Thyroid gland (tissue), 4 donors: ENCODE measurements around the gene RBM39. TPM values are rescaled to one million over a fixed set of nuclear protein-coding genes. Genes with fewer than 3 reads are reported as not detected.

Source experiments
- DNase-seq, 2 donors: peaks; one replicate each; pipeline ENCODE4 v3.0.0-alpha.2; 2019
- H3K27ac ChIP-seq, 3 donors: fragments of 200-600 bp; sonication (generic); 1 replicate in 2 of 3; 2 replicates in 1 of 3; pipeline ENCODE4 v1.5.1; 2016 to 2019; ENCODE audit warnings: mild to moderate bottlenecking in 1 of 3, moderate library complexity in 1 of 3
- H3K27me3 ChIP-seq: fragments of 200-600 bp; sonication (generic); one replicate; pipeline ENCODE4 v1.5.1; 2019
- H3K36me3 ChIP-seq, 2 donors: fragments of 200-600 bp; sonication (generic); one replicate each; pipeline ENCODE4 v1.5.1; 2016 to 2019
- H3K4me1 ChIP-seq, 2 donors: fragments of 200-600 bp; sonication (generic); one replicate each; pipeline ENCODE4 v1.5.1; 2017 to 2019
- H3K4me3 ChIP-seq, 3 donors: fragments of 200-600 bp; sonication (generic); replicated peaks in 1 of 3; 1 replicate in 2 of 3; 2 replicates in 1 of 3; pipeline ENCODE4 v1.5.1; 2016; ENCODE audit warnings: mild to moderate bottlenecking in 1 of 3
- H3K9me3 ChIP-seq: fragments of 200-600 bp; sonication (generic); one replicate; pipeline ENCODE4 v1.5.1; 2017
- POLR2A ChIP-seq, 2 donors: fragments of 450-650 bp; IDR thresholded peaks; one replicate each; pipeline ENCODE4 v1.6.1; 2017; ENCODE audit warnings: antibody characterized with exemption in 2 of 2, mild to moderate bottlenecking in 2 of 2, moderate library complexity in 1 of 2
- WGBS, 2 donors: methylation state at CpG; one replicate each; pipeline ENCODE4 v1.1.5; 2017; 5-methylcytosine and 5-hydroxymethylcytosine counted together
- intact Hi-C: fragments of 100-400 bp; cut with DNase I; formaldehyde crosslinking; loops from one replicate; pipeline ENCODE4 v1.15.1; 2023
- total RNA-seq, 4 donors: library from RNA; depleted of rRNA; stranded (reverse); fragments of >200 nt; gene quantifications; one replicate each; pipeline ENCODE4 v1.2.3, GENCODE V29; 2016
- TF ChIP-seq, protein P1 (sequence below), 6 experiments: fragments of 200-600 bp in 3 of 6; fragments of 450-650 bp in 3 of 6; sonication (generic) in 3 of 6; IDR thresholded peaks; one replicate each; pipeline ENCODE4 v1.5.1; 2016 to 2019; ENCODE audit warnings: antibody characterized with exemption in 6 of 6, mild to moderate bottlenecking in 2 of 6, inconsistent platforms in 1 of 6, moderate library complexity in 1 of 6

RBM39 gene
- total RNA-seq, 4 donors from 2014 or later = 315 to 475 (median 368) TPM

DNA sequence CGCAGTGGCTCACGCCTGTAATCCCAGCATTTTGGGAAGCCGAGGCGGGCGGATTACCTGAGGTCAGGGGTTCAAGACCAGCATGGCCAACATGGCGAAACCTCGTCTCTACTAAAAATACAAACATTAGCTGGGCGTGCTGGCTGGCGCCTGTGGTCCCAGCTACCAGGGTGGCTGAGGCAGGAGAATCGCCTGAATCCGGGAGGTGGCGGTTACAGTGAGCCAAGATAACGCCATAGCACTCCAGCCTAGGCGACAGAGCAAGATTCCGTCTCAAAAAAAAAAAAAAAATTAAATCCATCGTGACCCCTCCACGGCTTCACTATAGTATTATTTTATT, 76.1 kb downstream of the RBM39 start:
- Histone ChIP-seq H3K27me3 (no peaks in the 10 kb centered on the region), H3K4me3 (no peak overlapping the region), H3K4me1 (peaks cover 20 to 25% of the 10 kb centered on the region in 2 donors), H3K36me3 (peaks cover 8 to 10% of the 10 kb centered on the region in 2 donors), H3K9me3 (no peaks in the 10 kb centered on the region), H3K27ac (no peak overlapping the region)
- TF ChIP-seq POLR2A (IDR thresholded peaks at IDR 0.05) = no peak
- TF ChIP-seq, protein P1, sequence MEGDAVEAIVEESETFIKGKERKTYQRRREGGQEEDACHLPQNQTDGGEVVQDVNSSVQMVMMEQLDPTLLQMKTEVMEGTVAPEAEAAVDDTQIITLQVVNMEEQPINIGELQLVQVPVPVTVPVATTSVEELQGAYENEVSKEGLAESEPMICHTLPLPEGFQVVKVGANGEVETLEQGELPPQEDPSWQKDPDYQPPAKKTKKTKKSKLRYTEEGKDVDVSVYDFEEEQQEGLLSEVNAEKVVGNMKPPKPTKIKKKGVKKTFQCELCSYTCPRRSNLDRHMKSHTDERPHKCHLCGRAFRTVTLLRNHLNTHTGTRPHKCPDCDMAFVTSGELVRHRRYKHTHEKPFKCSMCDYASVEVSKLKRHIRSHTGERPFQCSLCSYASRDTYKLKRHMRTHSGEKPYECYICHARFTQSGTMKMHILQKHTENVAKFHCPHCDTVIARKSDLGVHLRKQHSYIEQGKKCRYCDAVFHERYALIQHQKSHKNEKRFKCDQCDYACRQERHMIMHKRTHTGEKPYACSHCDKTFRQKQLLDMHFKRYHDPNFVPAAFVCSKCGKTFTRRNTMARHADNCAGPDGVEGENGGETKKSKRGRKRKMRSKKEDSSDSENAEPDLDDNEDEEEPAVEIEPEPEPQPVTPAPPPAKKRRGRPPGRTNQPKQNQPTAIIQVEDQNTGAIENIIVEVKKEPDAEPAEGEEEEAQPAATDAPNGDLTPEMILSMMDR (IDR thresholded peaks at IDR 0.05) = no peak
- intact Hi-C loops = loop anchor here (2.0 kb wide), 1 partner anchor 49 kb away; no protein-coding TSS in a partner anchor
- no peak for DNase-seq
- 96 to 97% methylated on average over 17 of the region's 17 CpGs for WGBS, 2 donors

DNA sequence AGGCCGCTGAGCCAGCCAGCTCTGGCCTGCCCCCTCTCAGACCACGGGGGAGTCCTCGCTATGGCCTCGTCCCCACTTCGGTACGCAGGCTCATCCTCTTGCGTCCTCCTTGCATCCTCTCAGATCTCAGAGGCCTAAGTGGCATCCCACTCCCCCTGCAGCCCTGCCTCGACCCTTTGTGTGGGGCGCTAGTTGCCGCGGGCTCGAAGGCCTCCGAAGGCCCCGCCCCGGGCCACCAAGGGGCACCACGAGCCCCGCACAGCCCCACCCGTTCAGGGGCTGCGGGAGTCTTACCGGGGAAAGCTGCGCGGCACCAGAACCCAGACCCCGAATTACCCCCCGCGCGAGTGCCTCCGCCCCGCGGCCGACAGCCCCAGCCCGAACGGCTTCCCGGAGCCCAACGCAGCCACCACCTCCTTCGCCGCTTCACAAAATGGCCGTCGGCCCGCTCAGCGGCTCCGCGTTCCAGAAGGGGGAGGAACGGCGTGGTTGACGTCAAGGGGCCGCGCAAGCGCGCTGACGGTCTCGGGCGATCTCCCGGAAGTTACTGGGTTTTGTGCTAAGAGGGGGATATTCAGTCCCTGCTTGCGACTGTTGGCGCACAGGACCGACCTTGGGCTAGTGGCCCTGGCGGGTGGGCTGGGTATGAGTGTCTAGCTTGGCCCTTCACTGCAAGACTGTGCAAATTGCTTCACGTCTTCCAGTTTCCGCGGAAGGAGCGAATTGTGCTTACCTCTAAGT, 77.4 kb downstream of the RBM39 start, which contains the start of the genes CPNE1 and RBM12:
Gene CPNE1, minus strand, starts transcription at position 435 of the 741 bp plus-strand sequence. CDS start 31,977 bp downstream, outside the sequence.
Gene RBM12, minus strand, starts transcription at position 435 of the 741 bp plus-strand sequence. CDS start 9,578 bp downstream, outside the sequence.
- peaks cover 6 to 8% of the 10 kb centered on the region in 2 donors for H3K36me3 ChIP-seq
- intact Hi-C loops = loop anchor here (2.0 kb wide), 1 partner anchor 48 kb away; no protein-coding TSS in a partner anchor
- WGBS, 2 donors = 0 to 1% methylated on average over 4 to 33 of the region's 61 CpGs
- H3K4me1 ChIP-seq = peaks cover 32 to 33% of the 10 kb centered on the region in 2 donors
- peak; percentile 88 to 94 for DNase-seq
- H3K27me3 ChIP-seq = no peaks in the 10 kb centered on the region
- peak; percentile 7 to 96 for TF ChIP-seq POLR2A (IDR thresholded peaks at IDR 0.05)
- TF ChIP-seq, protein P1 (IDR thresholded peaks at IDR 0.05) = no peak
- H3K27ac ChIP-seq = peak within 1 kb of the TSS; percentile 97 to 100 (median 98)
- peak within 1 kb of the TSS; percentile 25 to 86 (median 77) for H3K4me3 ChIP-seq
- H3K9me3 ChIP-seq = no peaks in the 10 kb centered on the region

DNA sequence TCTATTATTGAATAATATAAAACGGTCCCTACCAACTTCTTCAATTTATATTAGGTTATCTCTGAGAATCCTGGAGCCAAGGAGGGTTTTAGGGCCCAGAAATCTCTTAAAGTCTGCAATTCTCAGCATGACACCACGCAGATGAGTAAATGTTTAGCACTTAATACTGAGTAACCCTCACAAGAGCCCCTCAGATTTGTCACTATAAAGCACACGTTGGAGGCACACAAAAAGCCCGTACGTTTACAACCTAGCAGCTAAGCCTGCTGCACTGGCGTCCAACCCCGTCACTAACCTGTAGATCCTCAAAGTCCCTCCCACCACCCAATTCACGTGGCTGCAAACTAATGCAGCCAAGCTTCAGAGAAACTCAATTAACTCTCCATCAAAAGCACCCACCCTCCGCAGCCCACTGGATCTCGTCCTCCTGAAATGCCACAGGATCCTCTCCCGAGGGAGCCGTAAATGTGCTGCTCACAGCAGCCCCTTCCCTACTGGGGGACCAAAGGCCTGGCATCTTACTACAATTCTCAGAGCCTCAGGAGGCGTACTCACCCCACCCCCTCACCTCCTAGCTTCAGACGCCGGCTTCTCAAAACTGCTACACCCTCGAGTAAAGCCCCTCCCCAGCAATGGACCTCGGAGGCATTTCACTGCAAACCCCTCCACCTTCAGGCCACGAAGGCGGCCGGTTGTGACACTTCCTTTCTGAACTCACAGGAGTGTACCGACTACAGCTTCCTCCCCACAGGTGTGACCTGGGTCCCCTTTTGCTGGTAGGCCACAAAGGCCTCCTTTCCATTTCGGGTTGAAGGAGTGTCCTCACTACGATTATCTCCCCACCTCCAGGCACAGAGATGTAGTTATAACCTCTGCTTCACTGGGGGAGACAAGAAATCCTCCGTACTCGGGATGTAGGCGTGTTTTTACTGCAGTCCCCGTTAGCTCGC, 78.3 kb downstream of the RBM39 start:
- peaks cover 33 to 34% of the 10 kb centered on the region in 2 donors for H3K4me1 ChIP-seq
- TF ChIP-seq, protein P1 (IDR thresholded peaks at IDR 0.05) = no peak
- TF ChIP-seq POLR2A (IDR thresholded peaks at IDR 0.05) = no peak
- H3K36me3 ChIP-seq = no peaks in the 10 kb centered on the region
- H3K9me3 ChIP-seq = no peaks in the 10 kb centered on the region
- H3K27me3 ChIP-seq = no peaks in the 10 kb centered on the region
- WGBS, 2 donors = 0 to 1% methylated on average over 19 to 28 of the region's 28 CpGs
- DNase-seq = peak; percentile 45 to 51
- peak overlapping the region; percentile 25 to 86 (median 77) for H3K4me3 ChIP-seq
- H3K27ac ChIP-seq = peak overlapping the region; percentile 97 to 100 (median 98)
- intact Hi-C loops = loop anchor here (2.0 kb wide), 1 partner anchor 47 kb away; no protein-coding TSS in a partner anchor

DNA sequence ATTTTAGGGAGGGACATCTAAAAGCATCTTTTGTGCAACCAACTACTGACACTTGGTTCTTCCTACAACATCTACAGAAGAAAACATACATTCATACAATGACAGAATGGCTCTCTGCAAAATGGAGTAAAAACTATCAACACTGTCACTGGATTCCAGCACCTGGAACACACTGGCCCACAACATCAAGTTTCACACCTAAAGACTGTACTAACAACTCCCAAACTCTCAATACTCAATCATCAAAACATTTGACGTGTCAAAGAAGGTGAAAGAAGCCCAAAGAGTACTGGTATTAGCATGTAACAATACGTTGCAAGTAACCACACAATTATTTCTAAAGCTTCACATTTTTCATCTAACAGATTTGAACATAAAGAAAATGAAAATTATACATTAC, 79.5 kb downstream of the RBM39 start:
- Histone ChIP-seq H3K4me1 (peaks cover 39 to 43% of the 10 kb centered on the region in 2 donors), H3K9me3 (no peaks in the 10 kb centered on the region), H3K27me3 (no peaks in the 10 kb centered on the region), H3K4me3 (no peak overlapping the region), H3K36me3 (no peaks in the 10 kb centered on the region), H3K27ac (no peak overlapping the region)
- 23 to 29% methylated on average over 2 of the region's 2 CpGs for WGBS, 2 donors
- intact Hi-C loops = no loop called here
- no peak for DNase-seq
- TF ChIP-seq POLR2A (IDR thresholded peaks at IDR 0.05) = no peak
- TF ChIP-seq, protein P1 (IDR thresholded peaks at IDR 0.05) = no peak
